Stimulated activated CD8-positive, alpha-beta memory T cell treated with anti-CD3 and anti-CD28 coated beads, Interleukin-4, amount 100 ng/mL, for 4 hours (primary cell): ENCODE results near the gene B3GAT1.

Source experiments
- DNase-seq, 2 donors: peaks; one replicate each; pipeline ENCODE4 v3.0.0-alpha.2; 2020; ENCODE audit warnings: low read depth in 2 of 2, low spot score in 1 of 2

Gene B3GAT1

GRCh38 chr11:134441706-134442105 is 29.7 kb upstream of the B3GAT1 start:
- no peak for DNase-seq

DNA sequence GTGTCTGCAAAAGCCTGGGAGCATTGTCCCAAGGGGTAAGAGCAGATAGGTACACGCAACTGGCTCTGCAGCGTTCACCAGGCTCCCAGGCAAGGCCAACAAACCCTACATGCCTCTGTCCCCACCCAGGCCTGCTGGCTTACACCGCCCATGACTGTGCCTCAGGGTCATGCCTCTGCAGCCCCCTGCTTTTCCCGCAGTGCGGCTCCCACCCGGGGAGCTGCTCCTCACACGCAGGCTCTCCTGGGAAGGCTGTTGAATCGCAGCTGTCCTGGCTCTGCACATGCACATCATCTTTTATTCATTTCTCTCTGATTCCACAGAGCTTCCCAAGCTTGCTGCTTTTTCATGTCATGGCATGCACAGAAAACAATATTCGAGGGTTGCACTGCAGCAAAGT is 29.2 kb upstream of the B3GAT1 start:
- no peak for DNase-seq

DNA sequence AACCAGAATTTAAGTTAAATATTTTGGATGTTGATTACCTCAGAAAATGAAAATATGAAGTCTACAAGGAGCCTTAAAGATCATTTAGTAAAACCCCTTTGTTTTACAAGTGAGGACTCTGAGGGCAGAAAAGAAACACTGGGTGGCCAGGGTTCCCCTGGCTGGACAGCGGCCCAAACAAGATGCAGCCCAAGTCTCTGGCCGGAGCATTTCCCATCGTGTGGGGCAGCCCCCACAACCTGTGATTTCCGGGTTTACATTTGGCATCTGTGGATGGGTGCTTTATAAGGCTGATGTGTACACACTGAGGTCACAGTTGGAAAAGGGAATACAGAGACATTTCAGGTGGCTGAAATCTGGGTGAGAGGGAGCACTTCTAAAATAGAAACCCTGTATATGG is 28.8 kb upstream of the B3GAT1 start:
- no peak for DNase-seq

DNA sequence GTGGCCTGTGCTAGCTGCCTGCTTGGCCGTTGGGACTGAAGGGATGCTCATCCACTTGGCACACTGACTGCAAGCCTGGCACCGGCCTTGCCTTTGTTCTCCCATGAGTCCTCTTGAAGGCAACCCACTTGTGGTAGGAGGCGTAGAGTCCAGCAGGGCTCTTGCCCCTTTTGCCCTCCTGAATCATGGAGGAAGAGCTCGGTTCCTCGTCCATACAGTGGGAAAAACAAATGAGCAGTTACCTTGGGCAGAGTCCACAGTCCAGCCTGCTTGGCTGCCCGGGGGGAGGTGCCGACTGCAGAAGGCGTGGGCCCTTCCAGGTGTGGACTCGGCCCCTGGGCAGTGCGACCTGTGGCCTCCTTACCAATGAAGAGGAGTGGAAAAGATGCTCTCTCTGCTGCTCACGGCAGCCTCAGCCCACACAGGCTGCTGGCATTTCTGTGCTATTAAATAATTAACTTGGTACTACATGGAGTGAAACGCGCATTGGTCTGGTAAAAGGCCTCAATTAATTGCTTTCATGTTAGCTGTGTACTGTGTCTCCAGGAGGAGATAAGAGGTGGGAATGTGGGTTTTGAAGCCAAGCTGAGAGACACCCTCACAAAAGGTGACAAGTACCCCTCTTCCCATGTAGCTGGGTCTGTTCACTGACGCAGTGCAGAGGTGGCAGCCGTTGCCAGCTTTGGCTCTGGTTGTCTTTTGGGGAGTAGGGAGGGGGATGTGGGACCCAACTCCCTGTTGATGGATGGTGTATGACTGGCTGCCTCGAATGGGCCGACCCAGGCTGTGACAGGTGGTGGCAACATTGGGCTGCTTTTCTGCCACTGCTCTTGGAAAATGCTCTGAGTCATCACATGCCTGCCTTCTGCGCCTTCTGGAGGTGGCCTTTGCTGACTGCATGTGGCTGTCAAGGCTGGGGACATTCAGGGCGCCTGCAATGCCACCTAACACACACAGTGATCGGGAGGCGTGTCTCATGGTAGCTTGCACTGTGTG is 26.8 kb upstream of the B3GAT1 start:
- no peak for DNase-seq

- no peak for DNase-seq
Measured at GRCh38 chr11:134437821-134438220, 25.8 kb upstream of the B3GAT1 start.

GRCh38 chr11:134436781-134437180 is 24.7 kb upstream of the B3GAT1 start:
- no peak for DNase-seq

GRCh38 chr11:134433806-134434205 is 21.8 kb upstream of the B3GAT1 start:
- DNase-seq: no peak

- DNase-seq: no peak
Measured at GRCh38 chr11:134433251-134433650, 21.2 kb upstream of the B3GAT1 start.

GRCh38 chr11:134432776-134433175 is 20.7 kb upstream of the B3GAT1 start:
- no peak for DNase-seq

DNA sequence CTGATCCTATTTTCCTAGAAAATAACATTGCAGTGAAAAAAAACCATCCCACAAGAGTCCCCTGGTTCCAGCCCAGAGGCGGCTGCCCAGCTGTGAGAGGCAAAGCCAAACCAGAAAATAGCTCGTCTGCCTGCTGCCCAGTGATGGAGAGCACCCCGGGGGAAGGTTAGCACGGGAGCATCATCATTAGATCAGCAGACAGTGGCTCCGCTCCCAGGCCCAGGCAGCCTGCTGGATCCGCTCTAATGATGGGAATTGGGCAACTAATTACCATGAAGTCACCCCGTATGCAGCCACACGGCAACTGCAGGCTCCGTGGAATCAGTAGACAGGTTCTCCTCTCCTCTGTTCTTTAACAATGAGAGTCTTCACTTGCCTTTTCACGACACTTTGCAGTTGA is 17.1 kb upstream of the B3GAT1 start:
- no peak for DNase-seq

DNA sequence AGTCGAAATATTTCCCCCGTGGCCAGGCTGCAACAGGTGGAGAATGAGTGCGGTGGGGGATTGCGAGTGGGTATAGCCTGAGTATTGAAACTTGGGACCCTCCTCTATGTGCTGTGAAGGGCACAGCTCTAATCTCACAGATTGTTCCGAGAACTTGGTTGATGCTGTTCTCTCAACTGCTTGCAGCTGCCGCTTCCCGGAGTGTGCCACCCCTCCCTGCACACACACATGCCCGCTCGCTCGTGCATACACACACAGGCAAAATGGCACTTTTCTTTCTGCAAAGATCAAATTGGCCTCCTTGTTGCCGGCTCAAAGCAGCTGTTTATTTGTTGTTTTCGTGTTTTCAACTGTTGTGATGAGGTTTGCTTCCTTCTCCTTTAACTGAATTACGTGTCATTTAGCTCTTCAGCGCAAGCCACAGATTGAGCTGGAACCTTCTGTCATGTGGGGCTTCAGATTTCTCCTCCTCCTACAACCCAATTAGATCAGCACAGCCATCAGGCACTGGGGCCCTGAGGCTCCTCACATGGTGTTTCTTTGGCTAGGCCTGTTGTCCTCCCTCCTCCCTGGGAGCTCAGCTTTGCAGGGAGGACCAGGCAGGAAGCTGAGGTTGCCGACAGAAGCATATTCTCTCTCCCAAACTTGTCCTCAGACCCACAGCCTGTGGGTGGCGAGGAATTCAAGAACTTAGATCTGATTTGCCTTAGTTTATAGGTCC is 13.9 kb upstream of the B3GAT1 start:
- DNase-seq: no peak

GRCh38 chr11:134425413-134425812 is 13.4 kb upstream of the B3GAT1 start:
- DNase-seq: no peak

DNA sequence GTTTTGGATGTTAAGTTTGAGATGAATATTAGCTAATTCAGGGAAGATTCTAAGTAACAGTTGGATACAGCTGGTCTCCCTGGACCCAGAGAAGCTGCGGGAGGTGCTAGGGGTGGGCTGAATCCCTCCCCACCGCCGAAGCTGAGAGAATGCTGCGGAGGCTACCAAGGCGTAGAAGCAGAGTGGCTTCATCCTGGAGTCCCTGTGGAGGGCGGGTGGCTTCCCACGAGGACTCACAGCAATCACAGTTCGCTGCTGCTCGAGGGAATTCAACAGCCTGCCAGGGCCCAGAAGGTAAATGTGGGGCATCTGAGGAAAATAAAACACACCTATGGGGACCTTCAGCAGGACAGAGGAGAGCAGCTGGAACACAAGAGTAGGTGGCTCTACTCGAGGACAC is 11.1 kb upstream of the B3GAT1 start:
- DNase-seq: no peak

- no peak for DNase-seq
Measured at GRCh38 chr11:134417871-134418840, 6.1 kb upstream of the B3GAT1 start.

GRCh38 chr11:134416726-134417125 is 4.7 kb upstream of the B3GAT1 start:
- no peak for DNase-seq

GRCh38 chr11:134414766-134415765 is 3.0 kb upstream of the B3GAT1 start:
- no peak for DNase-seq

- DNase-seq: no peak
Measured at GRCh38 chr11:134413826-134414731, 2.0 kb upstream of the B3GAT1 start.

GRCh38 chr11:134413043-134413825 is 1.2 kb upstream of the B3GAT1 start:
- DNase-seq: no peak
